Erythroblast (primary cell): ENCODE data around the gene HNF4A.

Experiments used
- GATA1 ChIP-seq: IDR thresholded peaks from 2 replicates; pipeline ENCODE4 v1.6.1; 2011; ENCODE audit warnings: low read depth, mild to moderate bottlenecking, control low read depth, low read length, moderate library complexity
- POLR2A ChIP-seq: IDR thresholded peaks from 2 replicates; pipeline ENCODE4 v1.6.1; 2011; ENCODE audit warnings: mild to moderate bottlenecking, low read length

- TF ChIP-seq POLR2A (no peak), GATA1 (no peak)
Observed at GRCh38 chr20:44400671-44400969, 45.1 kb downstream of the HNF4A start.
